HL-60 (cell line): ENCODE measurements around the gene CASP6.

Experiments used
- CTCF ChIP-seq: IDR thresholded peaks from one replicate; pipeline ENCODE4 v1.5.1; 2011; ENCODE audit warnings: low read length, control low read depth, inconsistent platforms; ENCODE audit not compliant: insufficient read depth
- GABPA ChIP-seq: IDR thresholded peaks from 2 replicates; pipeline ENCODE4 v1.6.1; 2012; ENCODE audit warnings: low read depth
- POLR2AphosphoS5 ChIP-seq: IDR thresholded peaks from 2 replicates; pipeline ENCODE4 v1.6.1; 2012; ENCODE audit warnings: low read depth
- TF ChIP-seq, protein P1 (sequence below): IDR thresholded peaks from 2 replicates; pipeline ENCODE4 v1.6.1; 2012; ENCODE audit warnings: low read depth; ENCODE audit not compliant: insufficient replicate concordance

- TF ChIP-seq GABPA, result no peak
- no peak for TF ChIP-seq CTCF
- no peak for TF ChIP-seq POLR2AphosphoS5
- TF ChIP-seq, protein P1, sequence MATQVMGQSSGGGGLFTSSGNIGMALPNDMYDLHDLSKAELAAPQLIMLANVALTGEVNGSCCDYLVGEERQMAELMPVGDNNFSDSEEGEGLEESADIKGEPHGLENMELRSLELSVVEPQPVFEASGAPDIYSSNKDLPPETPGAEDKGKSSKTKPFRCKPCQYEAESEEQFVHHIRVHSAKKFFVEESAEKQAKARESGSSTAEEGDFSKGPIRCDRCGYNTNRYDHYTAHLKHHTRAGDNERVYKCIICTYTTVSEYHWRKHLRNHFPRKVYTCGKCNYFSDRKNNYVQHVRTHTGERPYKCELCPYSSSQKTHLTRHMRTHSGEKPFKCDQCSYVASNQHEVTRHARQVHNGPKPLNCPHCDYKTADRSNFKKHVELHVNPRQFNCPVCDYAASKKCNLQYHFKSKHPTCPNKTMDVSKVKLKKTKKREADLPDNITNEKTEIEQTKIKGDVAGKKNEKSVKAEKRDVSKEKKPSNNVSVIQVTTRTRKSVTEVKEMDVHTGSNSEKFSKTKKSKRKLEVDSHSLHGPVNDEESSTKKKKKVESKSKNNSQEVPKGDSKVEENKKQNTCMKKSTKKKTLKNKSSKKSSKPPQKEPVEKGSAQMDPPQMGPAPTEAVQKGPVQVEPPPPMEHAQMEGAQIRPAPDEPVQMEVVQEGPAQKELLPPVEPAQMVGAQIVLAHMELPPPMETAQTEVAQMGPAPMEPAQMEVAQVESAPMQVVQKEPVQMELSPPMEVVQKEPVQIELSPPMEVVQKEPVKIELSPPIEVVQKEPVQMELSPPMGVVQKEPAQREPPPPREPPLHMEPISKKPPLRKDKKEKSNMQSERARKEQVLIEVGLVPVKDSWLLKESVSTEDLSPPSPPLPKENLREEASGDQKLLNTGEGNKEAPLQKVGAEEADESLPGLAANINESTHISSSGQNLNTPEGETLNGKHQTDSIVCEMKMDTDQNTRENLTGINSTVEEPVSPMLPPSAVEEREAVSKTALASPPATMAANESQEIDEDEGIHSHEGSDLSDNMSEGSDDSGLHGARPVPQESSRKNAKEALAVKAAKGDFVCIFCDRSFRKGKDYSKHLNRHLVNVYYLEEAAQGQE, result no peak
These were observed 57.2 kb downstream of the CASP6 start for GRCh38 chr4:109645874-109646710.
